HG03066 (cell line): ENCODE measurements around the gene MAFF.
A peak's percentile ranks its signal among the peaks of the same experiment; 100 is the strongest.
"Not testable (repeated sequence)": the region's sequence is repeated elsewhere in the genome, so short reads cannot be mapped to it uniquely, and the experiment has no call there.

ENCODE experiments used
- ATAC-seq: cut with Tn5 transposase; IDR thresholded peaks from one replicate; pipeline ENCODE4 v1.9.1; 2021; ENCODE audit warnings: low read depth; ENCODE audit not compliant: unreplicated experiment

MAFF gene

GRCh38 chr22:38177044-38177443 lies 24.8 kb upstream of the MAFF start:
- ATAC-seq = no peak

- not testable (repeated sequence) for ATAC-seq
Observed at GRCh38 chr22:38177571-38177925, 24.2 kb upstream of the MAFF start.

GRCh38 chr22:38177926-38178604 lies 23.7 kb upstream of the MAFF start:
- ATAC-seq = no peak

- not testable (repeated sequence) for ATAC-seq
Observed at GRCh38 chr22:38178605-38178937, 23.2 kb upstream of the MAFF start.

- ATAC-seq = no peak
Observed at GRCh38 chr22:38180841-38181452, 20.8 kb upstream of the MAFF start.

GRCh38 chr22:38181453-38182200 lies 20.2 kb upstream of the MAFF start, which contains the start of gene PLA2G6:
PLA2G6 (minus strand) TSS chr22:38181830; CDS start chr22:38169426, 12,404 bp downstream.
- ATAC-seq = peak; percentile 85

GRCh38 chr22:38184788-38185187 lies 17.0 kb upstream of the MAFF start:
- no peak for ATAC-seq

- no peak for ATAC-seq
Observed at GRCh38 chr22:38186429-38186828, 15.4 kb upstream of the MAFF start.

- no peak for ATAC-seq
Observed at GRCh38 chr22:38187413-38188212, 14.2 kb upstream of the MAFF start.

- ATAC-seq = no peak
Observed at GRCh38 chr22:38189104-38189503, 12.7 kb upstream of the MAFF start.

- ATAC-seq = no peak
Observed at GRCh38 chr22:38190581-38190980, 11.2 kb upstream of the MAFF start.

- no peak for ATAC-seq
Observed at GRCh38 chr22:38191055-38191454, 10.7 kb upstream of the MAFF start.

- ATAC-seq = no peak
Observed at GRCh38 chr22:38191731-38192474, 9.9 kb upstream of the MAFF start.

- no peak for ATAC-seq
Observed at GRCh38 chr22:38192475-38192863, 9.3 kb upstream of the MAFF start.

GRCh38 chr22:38193580-38193979 lies 8.2 kb upstream of the MAFF start:
- no peak for ATAC-seq

GRCh38 chr22:38196791-38197419 lies 4.9 kb upstream of the MAFF start:
- ATAC-seq = no peak

- ATAC-seq = no peak
Observed at GRCh38 chr22:38199826-38200559, 1.8 kb upstream of the MAFF start.

GRCh38 chr22:38201371-38201710 lies 453 bp upstream of the MAFF start:
- ATAC-seq = no peak

- ATAC-seq = peak; percentile 26
Observed at GRCh38 chr22:38202437-38203089, 769 bp downstream of the MAFF start.
